ENCODE data around the gene NOTUM. TPM values are rescaled to one million over a fixed set of nuclear protein-coding genes. Genes with fewer than 3 reads are reported as not detected.

Gene NOTUM
- total and polyA plus RNA-seq, 9 of the 15 experiments (the other 6 are each of a cell fraction or from before 2014, with no cell fraction given), result 0.03 to 14.0 (median 4.1) TPM

GRCh38 chr17:81977211-81977808 lies 16.3 kb upstream of the NOTUM start, which contains the start of gene ASPSCR1 (continued):
- TF ChIP-seq E2F1 (CRISPR knock-in tag; IDR thresholded peaks at IDR 0.05) (peak; percentile 54; the same call in 1 of the 2 replicates), E2F5 (CRISPR knock-in tag; IDR thresholded peaks at IDR 0.05) (peak; percentile 61; the same call in 1 of the 2 replicates), TAF15 (IDR thresholded peaks at IDR 0.05; ENCODE audit: low read depth, low read length) (no peak), POLR3A (IDR thresholded peaks at IDR 0.05; ENCODE audit: borderline replicate concordance, extremely low read depth, insufficient read depth, insufficient read length) (no peak), NFE2L1 (tag; IDR thresholded peaks at IDR 0.05; ENCODE audit: borderline replicate concordance, low read depth) (no peak), LCOR (CRISPR knock-in tag; IDR thresholded peaks at IDR 0.05) (0 out of 2 replicates have a peak, but pooled peaks have one; percentile 6), SRSF3 (IDR thresholded peaks at IDR 0.05; ENCODE audit: insufficient read depth, low read length) (no peak), MEF2A (IDR thresholded peaks at IDR 0.05; ENCODE audit: control insufficient read depth, low read depth, low read length) (peak; percentile 37; the same call in 1 of the 2 replicates), ZKSCAN3 (CRISPR knock-in tag; IDR thresholded peaks at IDR 0.05) (no peak), ZNF239 (CRISPR knock-in tag; IDR thresholded peaks at IDR 0.05) (0 out of 2 replicates have a peak, but pooled peaks have one; percentile 28), SIX5 (IDR thresholded peaks at IDR 0.05; ENCODE audit: borderline replicate concordance in 1 of 2, insufficient read depth in 1 of 2, low read depth in 1 of 2, low read length in 2 of 2) (0 out of 4 replicates have a peak, but pooled peaks have one; percentile 12 to 27), HMGN3 (IDR thresholded peaks at IDR 0.05; ENCODE audit: borderline replicate concordance, extremely low read depth, insufficient read length, low read depth, low read length) (peak; percentile 90), PRPF4 (IDR thresholded peaks at IDR 0.05; ENCODE audit: insufficient read depth, low read depth, low read length, poor library complexity, severe bottlenecking) (peak; percentile 74), ELF4 (CRISPR knock-in tag; IDR thresholded peaks at IDR 0.05) (0 out of 2 replicates have a peak, but pooled peaks have one; percentile 54), KLF10 (CRISPR knock-in tag; IDR thresholded peaks at IDR 0.05) (no peak), ZFP36 (IDR thresholded peaks at IDR 0.05; ENCODE audit: low read depth, low read length, partially characterized antibody) (no peak), ZNF785 (CRISPR knock-in tag; IDR thresholded peaks at IDR 0.05) (no peak), ZNF740 (CRISPR knock-in tag; IDR thresholded peaks at IDR 0.05) (no peak; the same call in 1 of the 2 replicates), ZNF740 (tag; IDR thresholded peaks at IDR 0.05) (no peak), NR1H2 (CRISPR knock-in tag; IDR thresholded peaks at IDR 0.05) (no peak), RBM15 (IDR thresholded peaks at IDR 0.05; ENCODE audit: insufficient read depth, low read length) (no peak), E2F6 (IDR thresholded peaks at IDR 0.05; ENCODE audit: borderline replicate concordance in 1 of 2, extremely low read depth in 1 of 2, insufficient read depth in 1 of 2, insufficient read length in 1 of 2, low read depth in 1 of 2, low read length in 1 of 2, poor library complexity in 1 of 2, severe bottlenecking in 1 of 2) (peak; percentile 69 to 94), ZNF583 (CRISPR knock-in tag; IDR thresholded peaks at IDR 0.05) (peak; percentile 53; the same call in 1 of the 2 replicates)
